Kidney epithelial cell (primary cell): ENCODE measurements around the gene ASPHD1. TPM values are rescaled to one million over a fixed set of nuclear protein-coding genes. Genes with fewer than 3 reads are reported as not detected.
"Not testable (repeated sequence)": the region's sequence is repeated elsewhere in the genome, so short reads cannot be mapped to it uniquely, and the experiment has no call there.

ENCODE experiments used
- DNase-seq: peaks from one replicate; pipeline ENCODE4 v3.0.0-alpha.2; 2010; ENCODE audit warnings: low read depth
- H3K27me3 ChIP-seq: 2 replicates; pipeline ENCODE4 v1.6.0; 2011; ENCODE audit warnings: low read length; ENCODE audit not compliant: control insufficient read depth, insufficient read depth
- H3K36me3 ChIP-seq: 2 replicates; pipeline ENCODE4 v1.5.1; 2011; ENCODE audit warnings: low read length; ENCODE audit not compliant: control insufficient read depth, insufficient read depth
- H3K4me3 ChIP-seq: 2 replicates; pipeline ENCODE4 v1.5.1; 2011; ENCODE audit warnings: low read depth, mild to moderate bottlenecking, control low read depth, low read length
- CTCF ChIP-seq: IDR thresholded peaks from 2 replicates; pipeline ENCODE4 v1.5.1; 2011; ENCODE audit warnings: mild to moderate bottlenecking, moderate library complexity, low read length, control low read depth, inconsistent platforms; ENCODE audit not compliant: insufficient read depth, poor library complexity, severe bottlenecking
- total RNA-seq: library from RNA; depleted of rRNA; stranded (reverse); fragments of >200 nt; gene quantifications from 2 replicates; pipeline ENCODE4 v1.2.3, GENCODE V29; 2015

ASPHD1 gene
- total RNA-seq, 1 donor from 2014 or later: 10.2 TPM

- H3K36me3 ChIP-seq: no peaks in the 10 kb centered on the region
- H3K4me3 ChIP-seq: no peak overlapping the region
- H3K27me3 ChIP-seq: no peaks in the 10 kb centered on the region
- TF ChIP-seq CTCF: no peak
- no peak for DNase-seq
Observed at GRCh38 chr16:29906520-29907244, 6.4 kb downstream of the ASPHD1 start.

GRCh38 chr16:29907973-29908372, 7.7 kb downstream of the ASPHD1 start:
- TF ChIP-seq CTCF: no peak
- no peak for DNase-seq
- H3K27me3 ChIP-seq: no peaks in the 10 kb centered on the region
- H3K36me3 ChIP-seq: no peaks in the 10 kb centered on the region
- H3K4me3 ChIP-seq: no peak overlapping the region

GRCh38 chr16:29908719-29909220, 8.5 kb downstream of the ASPHD1 start:
- H3K27me3 ChIP-seq: no peaks in the 10 kb centered on the region
- no peak for TF ChIP-seq CTCF

GRCh38 chr16:29909391-29909790, 9.1 kb downstream of the ASPHD1 start:
- no peaks in the 10 kb centered on the region for H3K27me3 ChIP-seq
- H3K36me3 ChIP-seq: no peaks in the 10 kb centered on the region
- no peak for TF ChIP-seq CTCF
- no peak overlapping the region for H3K4me3 ChIP-seq
- DNase-seq: no peak

More at GRCh38 chr16:29908719-29909220, 8.5 kb downstream of the ASPHD1 start:
- no peaks in the 10 kb centered on the region for H3K36me3 ChIP-seq
- H3K4me3 ChIP-seq: no peak overlapping the region
- DNase-seq: no peak

GRCh38 chr16:29909851-29910250, 9.6 kb downstream of the ASPHD1 start:
- not testable (repeated sequence) for DNase-seq, H3K36me3 ChIP-seq, H3K27me3 ChIP-seq, H3K4me3 ChIP-seq

- no peak overlapping the region for H3K4me3 ChIP-seq
- H3K36me3 ChIP-seq: no peaks in the 10 kb centered on the region
- no peaks in the 10 kb centered on the region for H3K27me3 ChIP-seq
- TF ChIP-seq CTCF: no peak
- no peak for DNase-seq
Observed at GRCh38 chr16:29910819-29911675, 10.8 kb downstream of the ASPHD1 start.
